NOMO-1 treated with DMSO at 0.1 percent for 48 hours (cell line): Measurements from ENCODE around the gene COL8A1.
A peak's percentile ranks its signal among the peaks of the same experiment; 100 is the strongest.
"Not testable (repeated sequence)": the region's sequence is repeated elsewhere in the genome, so short reads cannot be mapped to it uniquely, and the experiment has no call there.

Source experiments
- DNase-seq: peaks from one replicate; lab custom pipeline; 2025; ENCODE audit not compliant: unreplicated experiment; lab: John Stamatoyannopoulos, UW

Gene COL8A1

GRCh38 chr3:99704417-99704816, 66.0 kb downstream of the COL8A1 start:
- DNase-seq, result no peak

- DNase-seq, result no peak
These were observed 68.0 kb downstream of the COL8A1 start for GRCh38 chr3:99706410-99706809.

- no peak for DNase-seq
These were observed 69.9 kb downstream of the COL8A1 start for GRCh38 chr3:99708207-99708745.

DNA sequence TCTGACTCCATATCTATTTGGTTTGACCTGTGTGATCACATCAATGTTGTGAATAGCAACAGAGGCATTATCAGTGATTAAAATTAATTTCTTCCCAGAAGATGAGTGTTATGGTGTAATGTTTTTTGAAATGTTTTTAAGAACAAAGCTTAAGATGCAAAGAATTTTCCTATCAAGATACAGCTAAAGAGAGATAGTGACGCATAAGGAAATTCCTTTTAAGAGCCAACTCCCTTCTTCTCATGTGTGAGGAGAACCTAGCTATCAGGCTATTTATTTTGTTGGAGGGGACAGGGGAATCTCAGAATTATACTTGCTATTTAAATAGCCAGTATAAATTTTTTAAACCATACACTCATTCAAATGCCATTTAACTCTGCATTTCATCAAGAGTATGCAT, 71.3 kb downstream of the COL8A1 start:
- no peak for DNase-seq

DNA sequence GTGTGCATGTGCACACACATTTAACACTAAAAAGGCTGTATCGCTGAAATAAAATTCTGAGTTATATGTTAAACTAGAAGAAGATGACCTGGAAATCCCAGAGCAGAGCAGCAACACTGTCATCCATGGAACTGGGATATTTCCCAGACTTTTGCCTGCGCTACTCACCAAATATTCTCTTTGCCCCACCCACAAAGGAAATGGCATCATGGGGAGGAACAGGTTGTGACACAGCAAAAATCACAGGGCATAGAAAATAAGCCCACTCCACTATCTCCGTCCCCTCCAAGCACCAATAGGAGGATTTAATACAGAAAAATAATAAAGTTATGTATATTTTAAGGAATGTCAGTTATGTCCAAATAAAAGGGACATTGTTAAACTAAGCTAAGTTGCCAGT, 71.7 kb downstream of the COL8A1 start:
- no peak for DNase-seq

- DNase-seq, result no peak
These were observed 73.0 kb downstream of the COL8A1 start for GRCh38 chr3:99711351-99711750.

- no peak for DNase-seq
These were observed 74.0 kb downstream of the COL8A1 start for GRCh38 chr3:99712291-99712954.

GRCh38 chr3:99713440-99713839, 75.0 kb downstream of the COL8A1 start:
- no peak for DNase-seq

DNA sequence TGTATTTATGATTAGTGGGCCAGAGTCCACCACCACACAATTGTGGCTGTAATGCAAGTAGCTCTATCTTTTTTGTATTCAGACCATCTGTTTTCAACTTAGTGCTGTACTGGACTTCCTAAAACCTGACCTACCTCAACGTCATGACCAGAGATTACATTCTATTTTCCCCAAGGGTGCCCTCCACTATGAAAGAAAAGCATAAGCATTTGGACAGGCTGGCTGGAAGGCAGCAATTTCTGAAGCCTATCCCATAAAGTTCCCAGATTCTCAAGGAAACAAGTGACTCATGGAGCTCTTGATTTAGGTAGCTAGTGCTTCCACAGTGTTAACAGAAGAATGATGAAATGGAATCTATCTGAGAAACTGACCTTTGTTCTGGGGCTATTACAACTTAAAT, 75.8 kb downstream of the COL8A1 start:
- no peak for DNase-seq

- no peak for DNase-seq
These were observed 76.2 kb downstream of the COL8A1 start for GRCh38 chr3:99714575-99714974.

DNA sequence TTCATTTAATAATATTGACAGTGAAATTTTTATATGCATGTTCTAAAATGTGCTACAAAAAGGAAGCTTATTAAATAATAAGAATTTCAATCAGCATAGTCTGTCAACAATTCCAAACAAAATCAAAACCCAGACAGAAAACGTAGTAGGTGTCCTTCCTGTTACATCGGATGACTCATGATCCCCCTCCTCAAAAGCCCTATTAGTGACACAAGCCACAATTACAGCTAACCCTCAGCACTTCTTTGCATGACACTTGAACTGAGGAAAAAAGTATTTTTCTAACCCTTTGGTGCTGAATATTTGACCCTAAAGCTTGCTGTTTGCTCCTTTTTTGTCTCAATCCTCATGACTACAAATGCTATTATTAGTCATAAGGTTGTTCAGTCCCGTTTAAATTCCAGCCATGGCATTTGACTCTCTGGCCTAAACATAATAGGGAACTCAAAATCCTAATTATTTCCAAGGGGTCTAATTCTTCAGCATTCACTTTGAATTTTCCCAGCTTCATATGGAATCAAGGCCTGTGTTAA, 78.1 kb downstream of the COL8A1 start:
- DNase-seq, result no peak

DNA sequence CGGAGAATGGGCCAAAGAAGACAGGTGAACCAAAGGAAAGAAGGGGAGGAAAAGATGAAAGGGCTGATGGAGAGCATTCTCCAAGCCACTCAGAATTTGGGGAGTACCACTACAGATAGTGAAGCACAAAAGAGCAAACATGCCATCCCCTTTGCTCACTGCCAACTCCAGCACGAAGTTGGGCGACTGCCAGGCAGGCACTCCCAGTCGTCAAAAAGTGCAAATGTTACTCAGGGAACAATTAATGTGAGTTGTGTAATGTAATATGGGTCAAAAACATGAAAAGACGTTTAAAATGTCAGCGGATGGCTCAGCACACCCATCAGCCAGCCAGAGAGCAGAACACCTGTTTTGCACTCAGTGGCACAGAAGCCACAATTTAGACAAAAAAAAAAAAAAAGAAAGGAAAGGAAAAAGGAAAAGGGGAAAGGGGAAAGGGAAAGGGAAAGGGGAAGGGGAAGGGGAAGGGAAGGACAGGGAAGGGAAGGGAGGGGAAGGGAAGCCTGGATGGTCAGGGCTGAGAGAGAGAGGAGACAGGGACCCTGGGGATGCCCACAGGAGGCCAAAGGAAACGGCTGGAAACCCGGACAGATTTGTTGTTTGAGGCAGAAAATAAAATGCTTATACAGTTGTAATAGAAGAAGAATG, 82.7 kb downstream of the COL8A1 start:
- DNase-seq, result no peak

GRCh38 chr3:99721633-99722007, 83.2 kb downstream of the COL8A1 start:
- DNase-seq, result no peak

DNA sequence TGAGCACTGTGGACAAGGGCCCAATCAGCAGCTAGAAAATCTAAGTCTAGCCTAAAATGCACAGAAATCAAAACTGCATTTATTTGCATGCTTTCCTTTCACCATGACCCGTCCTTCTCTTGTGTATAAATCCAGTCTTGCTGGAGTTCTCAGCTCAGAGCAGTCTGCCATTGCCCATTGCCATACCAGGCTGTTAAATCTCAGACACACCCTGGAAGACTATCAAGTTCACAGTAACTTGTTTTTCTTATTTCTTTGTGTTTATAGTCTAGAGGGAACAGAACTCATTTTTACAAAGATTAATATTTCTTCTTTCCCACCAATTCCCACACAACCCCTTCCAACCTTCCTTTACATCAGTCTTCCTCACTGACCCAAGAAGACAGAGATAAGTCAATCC, 85.9 kb downstream of the COL8A1 start:
- no peak for DNase-seq

DNA sequence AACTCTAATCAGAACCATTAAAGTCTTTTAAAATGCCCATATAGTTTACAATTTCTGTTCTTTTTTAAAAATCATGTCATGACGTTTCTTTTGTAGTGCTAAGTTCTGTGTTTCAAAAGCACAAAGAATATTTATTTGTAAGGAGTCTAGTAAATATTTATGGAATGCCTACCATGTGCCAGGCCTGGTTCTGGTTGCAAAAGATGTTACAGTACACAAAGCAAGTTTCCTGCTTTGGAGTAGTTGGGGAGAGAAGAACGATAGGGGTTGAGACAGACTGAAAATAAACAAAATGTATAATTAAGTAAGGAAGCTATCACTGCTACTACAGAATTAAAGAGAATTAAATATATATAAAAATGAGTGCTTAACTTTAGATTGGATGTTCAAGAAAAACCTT, 92.5 kb downstream of the COL8A1 start:
- no peak for DNase-seq

DNA sequence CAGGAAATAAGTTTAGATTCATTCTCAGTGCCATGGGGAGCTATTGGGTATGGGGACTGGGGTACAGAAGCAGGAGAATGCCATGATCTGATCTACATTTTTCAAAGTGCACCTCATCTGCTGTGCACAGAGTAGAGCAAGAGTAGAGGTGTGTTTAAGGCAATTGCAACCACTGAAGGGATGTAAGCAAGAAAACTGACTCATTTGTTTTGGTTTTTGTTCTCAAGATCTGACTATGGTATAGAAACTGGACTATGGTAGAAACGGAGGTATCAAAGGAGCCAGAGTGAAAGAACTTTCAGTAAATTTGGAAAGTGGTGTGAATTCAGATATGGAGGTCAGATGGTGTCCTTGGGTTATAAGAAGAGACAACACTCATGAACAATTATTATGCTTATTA, 93.1 kb downstream of the COL8A1 start:
- DNase-seq, result no peak

- not testable (repeated sequence) for DNase-seq
These were observed 102.0 kb downstream of the COL8A1 start for GRCh38 chr3:99740371-99740770.

GRCh38 chr3:99741588-99741987, 103.2 kb downstream of the COL8A1 start:
- no peak for DNase-seq

GRCh38 chr3:99747915-99748314, 109.5 kb downstream of the COL8A1 start:
- no peak for DNase-seq

- no peak for DNase-seq
These were observed 113.3 kb downstream of the COL8A1 start for GRCh38 chr3:99751649-99752048.

DNA sequence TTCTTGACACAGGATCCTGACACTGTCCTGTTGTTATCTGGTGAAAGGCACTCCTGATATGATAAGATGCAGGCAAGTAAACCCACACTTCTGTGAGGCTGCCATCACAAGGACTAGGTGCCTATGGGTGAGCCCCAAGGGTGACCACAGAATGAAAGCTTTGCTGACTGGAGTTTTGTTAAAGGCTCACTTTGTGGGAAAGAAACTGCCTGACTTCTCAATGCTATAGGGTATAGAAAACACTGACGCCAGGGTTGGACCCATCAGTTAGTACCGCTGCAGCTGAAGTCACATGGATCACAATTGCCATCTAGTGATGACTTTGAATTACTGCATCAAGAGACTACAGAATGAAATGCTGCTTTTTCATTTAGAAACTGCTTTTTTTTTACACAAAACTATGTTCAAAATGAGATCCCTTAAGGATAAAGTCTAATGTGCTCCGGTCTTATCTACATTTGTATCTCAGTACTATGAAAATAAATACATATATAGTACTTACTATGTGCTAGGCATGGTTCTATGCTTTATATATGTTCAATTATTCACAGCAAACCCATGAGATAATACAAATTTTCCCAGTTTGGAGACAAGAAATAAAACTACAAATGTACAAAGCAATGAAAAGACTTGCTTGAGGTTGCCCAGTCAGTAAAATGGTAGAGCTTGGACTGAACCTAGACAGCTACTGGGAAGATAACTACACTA, 115.0 kb downstream of the COL8A1 start:
- peak; percentile 19 for DNase-seq

- no peak for DNase-seq
These were observed 117.4 kb downstream of the COL8A1 start for GRCh38 chr3:99755831-99756230.
